GM21619 (cell line): ENCODE results near the gene DYNC1I2.
"Not testable (repeated sequence)": the region's sequence is repeated elsewhere in the genome, so short reads cannot be mapped to it uniquely, and the experiment has no call there.

Experiments
- ATAC-seq: cut with Tn5 transposase; IDR thresholded peaks from one replicate; pipeline ENCODE4 v1.9.1; 2021; ENCODE audit not compliant: unreplicated experiment

Gene DYNC1I2

GRCh38 chr2:171772373-171772772, 85.1 kb downstream of the DYNC1I2 start:
- no peak for ATAC-seq

GRCh38 chr2:171774581-171774980, 87.3 kb downstream of the DYNC1I2 start:
- not testable (repeated sequence) for ATAC-seq

DNA sequence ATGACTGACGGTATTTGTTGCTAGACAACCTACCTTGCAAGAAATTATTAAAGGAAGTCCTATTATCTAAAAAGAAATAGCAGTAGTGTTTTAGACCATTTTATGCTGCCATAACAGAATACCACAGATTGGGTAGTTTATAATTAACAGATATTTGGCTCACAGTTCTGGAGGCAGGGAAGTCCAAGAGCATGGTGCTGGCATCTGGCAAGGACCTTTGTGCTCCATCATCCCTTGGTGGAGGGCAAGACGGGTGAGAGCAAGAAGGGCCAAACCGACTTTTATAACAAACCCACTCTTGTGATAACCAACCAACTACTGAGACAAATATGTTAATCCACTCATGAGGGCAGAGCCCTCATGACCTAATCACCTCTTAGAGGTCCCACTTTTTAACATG, 91.2 kb downstream of the DYNC1I2 start:
- no peak for ATAC-seq

- no peak for ATAC-seq
Observed at GRCh38 chr2:171785450-171785849, 98.2 kb downstream of the DYNC1I2 start.

GRCh38 chr2:171787333-171788072, 100.2 kb downstream of the DYNC1I2 start:
- ATAC-seq: no peak

DNA sequence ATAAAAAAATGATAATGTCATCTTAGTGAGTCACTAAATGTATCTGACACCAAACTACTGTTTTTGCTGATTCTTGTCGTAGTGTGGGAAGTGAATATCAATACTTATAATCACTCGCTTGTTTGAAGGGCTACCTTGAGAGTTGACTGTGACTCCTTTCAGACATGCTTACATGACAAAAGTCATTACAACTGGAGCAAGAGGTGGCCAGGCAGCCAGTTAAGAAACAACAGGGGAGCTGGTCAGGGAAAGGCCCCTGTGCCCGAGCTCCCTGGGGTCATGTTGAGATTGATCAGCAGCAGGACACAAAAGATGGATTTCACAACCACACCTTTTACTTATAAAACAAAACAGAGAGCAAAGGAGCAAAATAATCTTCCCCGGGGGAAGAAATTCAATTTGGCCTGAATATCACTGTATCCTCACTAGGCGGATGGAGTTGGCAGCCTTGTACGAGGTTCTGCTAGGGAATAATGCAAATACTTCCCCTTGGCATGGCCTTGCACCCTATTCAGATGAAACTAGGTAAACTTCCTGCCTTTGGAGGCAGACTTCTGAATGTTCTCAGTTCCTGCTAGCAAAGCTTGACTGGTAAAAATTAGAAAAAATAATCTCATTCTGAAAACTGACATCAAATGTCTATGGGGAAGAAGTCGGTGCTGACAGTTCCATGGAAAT, 101.2 kb downstream of the DYNC1I2 start:
- ATAC-seq: no peak

DNA sequence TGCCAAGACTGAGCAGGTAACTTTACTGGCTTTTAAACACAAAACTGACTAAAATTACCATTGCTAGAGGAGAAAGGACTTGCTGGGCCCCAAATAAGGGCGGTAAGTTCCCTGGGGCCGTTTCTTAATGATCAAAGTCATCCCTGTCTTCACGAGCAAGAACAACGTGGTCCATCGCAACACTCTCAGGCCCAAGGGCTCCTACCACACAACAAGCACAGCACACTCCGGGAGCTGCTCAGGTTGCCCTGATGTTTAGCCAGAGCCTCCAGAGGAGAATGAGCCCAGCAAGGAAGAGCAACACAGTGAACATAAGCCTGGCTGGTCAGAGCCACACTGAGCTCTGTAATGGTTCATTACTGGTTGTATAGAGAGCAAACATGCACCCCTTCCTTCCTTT, 102.7 kb downstream of the DYNC1I2 start:
- ATAC-seq: no peak

DNA sequence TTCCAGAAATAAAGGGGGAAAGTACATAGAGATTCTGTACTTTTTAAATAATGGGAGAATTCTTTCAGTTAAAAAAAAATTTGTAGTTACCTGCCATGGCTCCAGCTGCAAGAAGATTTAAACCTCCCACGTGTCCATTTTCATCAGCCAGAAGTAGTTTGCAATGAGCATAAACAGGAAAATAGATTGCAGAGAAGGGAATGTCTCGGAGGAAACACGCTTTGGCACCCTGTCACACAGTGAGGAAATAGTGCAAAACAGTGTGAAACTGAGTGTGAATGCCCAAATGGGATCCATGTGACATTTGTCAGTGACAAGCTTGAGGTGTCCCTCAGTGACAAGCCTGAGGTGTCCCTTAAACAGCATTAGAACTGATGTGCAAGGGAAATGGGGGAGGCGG, 104.1 kb downstream of the DYNC1I2 start:
- no peak for ATAC-seq

DNA sequence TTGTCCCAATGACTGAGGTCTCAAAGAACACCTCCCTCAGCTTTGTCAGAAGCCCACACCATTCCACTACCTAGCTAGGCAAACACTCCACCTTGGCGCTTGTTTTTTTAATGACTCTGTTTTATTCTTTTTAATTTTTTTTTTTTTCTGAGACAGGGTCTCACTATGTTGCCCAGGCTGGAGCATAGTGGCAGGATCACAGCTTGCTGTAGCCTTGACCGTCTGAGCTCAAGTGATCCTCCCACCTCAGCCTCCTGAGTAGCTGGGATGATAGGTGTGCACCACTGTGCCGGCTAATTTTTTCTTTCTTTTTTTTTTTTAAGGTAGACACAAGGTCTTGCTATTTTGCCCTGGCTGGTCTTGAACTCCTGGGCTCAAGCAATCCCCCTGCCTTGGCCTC, 104.9 kb downstream of the DYNC1I2 start:
- no peak for ATAC-seq

DNA sequence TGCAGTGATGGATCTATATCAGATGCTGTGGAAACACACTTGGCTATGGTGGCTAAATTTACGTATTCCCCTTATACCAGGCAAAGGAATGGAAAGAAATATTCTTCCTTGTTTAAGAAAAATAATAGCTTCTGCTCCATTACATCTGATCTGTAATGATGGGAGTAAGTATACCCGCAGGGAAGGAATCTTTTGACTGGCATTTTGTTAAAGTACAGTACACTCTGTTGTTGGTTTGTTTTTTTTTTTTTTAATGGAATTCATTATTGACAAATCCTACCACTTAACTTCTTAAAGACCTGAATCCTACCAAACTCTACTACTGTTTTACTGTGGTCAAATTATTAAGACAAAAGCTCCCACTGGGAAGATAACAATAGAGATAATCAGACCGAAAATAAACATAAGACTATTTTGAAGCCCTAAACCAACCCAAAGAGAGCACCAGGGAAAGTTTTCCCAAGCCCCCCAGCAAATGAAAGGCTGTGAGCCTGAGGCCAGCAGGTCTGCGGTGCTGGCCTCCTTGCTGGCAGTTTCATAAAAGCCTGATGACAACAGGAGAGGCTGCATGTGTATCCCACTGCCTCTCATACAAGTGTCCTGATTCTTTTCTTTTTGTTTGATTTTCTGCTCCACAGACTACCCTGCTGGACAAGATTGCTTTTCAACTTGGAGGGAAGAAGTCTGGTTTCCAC, 105.8 kb downstream of the DYNC1I2 start:
- ATAC-seq: no peak

DNA sequence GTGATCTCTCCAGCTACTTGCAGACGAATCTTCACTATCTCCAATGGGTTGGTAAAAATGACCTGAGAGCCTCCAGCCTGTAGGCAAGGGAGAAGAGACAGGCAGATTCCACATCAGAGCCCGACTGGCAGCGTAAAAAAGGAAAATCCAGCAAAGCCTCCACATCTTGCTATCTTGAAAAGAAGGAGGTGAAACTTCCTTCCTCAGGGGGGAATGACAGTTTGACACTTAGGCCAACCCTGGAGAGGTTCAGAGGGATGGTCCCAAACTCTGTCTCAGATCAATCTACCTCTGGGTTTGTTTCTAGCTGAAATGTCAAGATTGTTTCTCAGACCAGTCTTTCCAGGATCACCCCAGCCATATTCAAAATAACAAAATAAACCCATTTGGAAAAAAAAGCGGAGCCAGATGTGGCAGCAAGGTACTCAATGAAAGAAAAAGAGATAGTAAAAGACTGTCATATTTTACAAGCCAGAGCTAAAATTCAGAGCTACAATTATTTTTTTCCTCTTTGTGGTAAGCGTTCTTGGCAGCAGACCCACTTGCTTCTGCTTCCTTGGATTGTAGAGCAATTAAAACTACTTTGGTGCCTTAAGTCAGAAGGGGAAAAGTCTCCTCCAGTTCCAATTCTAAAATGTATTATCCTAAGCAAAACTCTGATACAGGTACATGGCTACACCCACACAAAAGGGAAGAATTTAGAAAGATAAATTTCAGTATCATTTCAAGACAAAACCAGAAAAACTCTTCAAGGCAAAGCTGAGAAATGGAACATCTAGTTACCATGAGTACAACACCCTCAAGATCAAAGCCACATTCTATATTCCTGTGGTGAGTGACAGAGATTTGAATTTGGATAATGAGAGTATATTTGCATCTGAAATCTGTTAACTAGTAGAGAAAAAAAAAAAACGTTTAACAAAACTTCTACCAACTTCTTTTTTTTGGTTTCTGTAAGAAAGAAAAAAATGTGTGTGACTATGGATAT, 106.7 kb downstream of the DYNC1I2 start:
- ATAC-seq: no peak

GRCh38 chr2:171794918-171795317, 107.6 kb downstream of the DYNC1I2 start:
- ATAC-seq: no peak
